ENCODE results near the gene PDHA1.

- no peak for TF ChIP-seq POLR2A (IDR thresholded peaks at IDR 0.05)
- TF ChIP-seq CTCF (IDR thresholded peaks at IDR 0.05) = no peak
Measured at GRCh38 chrX:19350941-19351384, 7.2 kb downstream of the PDHA1 start.

Measured in adrenal gland (tissue), 5 donors.